HepG2 (cell line): Measurements from ENCODE around the gene OR10A6. TPM values are rescaled to one million over a fixed set of nuclear protein-coding genes. Genes with fewer than 3 reads are reported as not detected.

Experiments used
- GPN1 ChIP-seq: sonication (generic); formaldehyde crosslinking; IDR thresholded peaks from 2 replicates; pipeline ENCODE4 v1.5.1; 2020; ENCODE audit warnings: missing genetic modification reagents, borderline replicate concordance
- NFYC ChIP-seq: IDR thresholded peaks from 2 replicates; pipeline ENCODE4 v1.6.1; 2016; ENCODE audit warnings: missing genetic modification reagents, missing compliant biosample characterization
- ZNF605 ChIP-seq: sonication (generic); formaldehyde crosslinking; IDR thresholded peaks from 2 replicates; pipeline ENCODE4 v1.8.0; 2022; ENCODE audit warnings: mild to moderate bottlenecking, missing genetic modification reagents
- polyA plus RNA-seq, 8 experiments: library from polyadenylated mRNA; depleted of rRNA in 3 of 8; stranded (reverse) in 7 of 8; unstranded in 1 of 8; fragments of >200 nt; fragmentation: Illumina TruSeq in 4 of 8; extraction: Trizol in 4 of 8; gene quantifications; 2 replicates each; pipeline versions ENCODE4 v1.2.1 to v1.2.3, GENCODE V29; 2011 to 2016; ENCODE audit warnings: low read depth in 4 of 8, missing spikeins in 1 of 8, mixed read lengths in 1 of 8; ENCODE audit not compliant: insufficient read depth in 1 of 8
- total RNA-seq, 5 experiments: library from RNA; depleted of rRNA; stranded (reverse); fragments of >200 nt; fragmentation: Illumina TruSeq; extraction: Trizol; gene quantifications; 2 replicates each; pipeline ENCODE4 v1.2.3, GENCODE V29; 2016; ENCODE audit warnings: low read depth in 1 of 5
- TF ChIP-seq, protein P1 (sequence below): sonication (generic); formaldehyde crosslinking; IDR thresholded peaks from 2 replicates; pipeline ENCODE4 v1.5.0; 2020; ENCODE audit warnings: mild to moderate bottlenecking, missing genetic modification reagents, borderline replicate concordance

Gene OR10A6
- total and polyA plus RNA-seq, 2 of the 13 experiments (the other 11 are each of a cell fraction or from before 2014, with no cell fraction given): not detected

DNA sequence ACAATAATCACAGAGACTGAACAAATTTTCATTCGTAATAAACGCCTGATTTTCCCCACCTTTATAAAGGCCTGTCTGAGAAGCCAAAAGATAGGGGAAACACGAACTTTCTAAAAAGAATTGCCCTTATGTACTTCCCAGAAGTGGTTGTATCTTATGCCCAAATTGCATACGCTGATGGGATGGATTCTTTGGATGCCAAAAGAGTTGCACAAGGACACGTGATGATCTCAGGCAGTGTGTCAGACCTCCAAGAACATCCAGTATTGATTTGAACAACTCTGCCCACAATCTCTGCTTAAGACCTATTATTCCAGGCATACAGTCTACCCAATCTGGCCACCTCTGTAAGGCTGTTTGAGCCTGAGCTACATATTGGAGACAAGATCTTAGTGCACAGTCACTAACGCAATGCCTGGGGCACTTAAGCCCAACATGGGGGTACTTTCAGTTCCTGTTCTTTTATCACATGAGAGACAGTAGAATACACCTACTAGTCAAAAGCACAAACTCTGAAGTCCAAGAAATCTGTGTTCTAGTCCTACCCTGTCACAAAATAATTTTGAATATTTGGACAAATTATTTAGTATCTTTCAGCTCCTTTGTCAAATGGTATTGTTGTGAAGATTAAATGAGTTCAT, 38.9 kb downstream of the OR10A6 start (continued):
- TF ChIP-seq, protein P1, sequence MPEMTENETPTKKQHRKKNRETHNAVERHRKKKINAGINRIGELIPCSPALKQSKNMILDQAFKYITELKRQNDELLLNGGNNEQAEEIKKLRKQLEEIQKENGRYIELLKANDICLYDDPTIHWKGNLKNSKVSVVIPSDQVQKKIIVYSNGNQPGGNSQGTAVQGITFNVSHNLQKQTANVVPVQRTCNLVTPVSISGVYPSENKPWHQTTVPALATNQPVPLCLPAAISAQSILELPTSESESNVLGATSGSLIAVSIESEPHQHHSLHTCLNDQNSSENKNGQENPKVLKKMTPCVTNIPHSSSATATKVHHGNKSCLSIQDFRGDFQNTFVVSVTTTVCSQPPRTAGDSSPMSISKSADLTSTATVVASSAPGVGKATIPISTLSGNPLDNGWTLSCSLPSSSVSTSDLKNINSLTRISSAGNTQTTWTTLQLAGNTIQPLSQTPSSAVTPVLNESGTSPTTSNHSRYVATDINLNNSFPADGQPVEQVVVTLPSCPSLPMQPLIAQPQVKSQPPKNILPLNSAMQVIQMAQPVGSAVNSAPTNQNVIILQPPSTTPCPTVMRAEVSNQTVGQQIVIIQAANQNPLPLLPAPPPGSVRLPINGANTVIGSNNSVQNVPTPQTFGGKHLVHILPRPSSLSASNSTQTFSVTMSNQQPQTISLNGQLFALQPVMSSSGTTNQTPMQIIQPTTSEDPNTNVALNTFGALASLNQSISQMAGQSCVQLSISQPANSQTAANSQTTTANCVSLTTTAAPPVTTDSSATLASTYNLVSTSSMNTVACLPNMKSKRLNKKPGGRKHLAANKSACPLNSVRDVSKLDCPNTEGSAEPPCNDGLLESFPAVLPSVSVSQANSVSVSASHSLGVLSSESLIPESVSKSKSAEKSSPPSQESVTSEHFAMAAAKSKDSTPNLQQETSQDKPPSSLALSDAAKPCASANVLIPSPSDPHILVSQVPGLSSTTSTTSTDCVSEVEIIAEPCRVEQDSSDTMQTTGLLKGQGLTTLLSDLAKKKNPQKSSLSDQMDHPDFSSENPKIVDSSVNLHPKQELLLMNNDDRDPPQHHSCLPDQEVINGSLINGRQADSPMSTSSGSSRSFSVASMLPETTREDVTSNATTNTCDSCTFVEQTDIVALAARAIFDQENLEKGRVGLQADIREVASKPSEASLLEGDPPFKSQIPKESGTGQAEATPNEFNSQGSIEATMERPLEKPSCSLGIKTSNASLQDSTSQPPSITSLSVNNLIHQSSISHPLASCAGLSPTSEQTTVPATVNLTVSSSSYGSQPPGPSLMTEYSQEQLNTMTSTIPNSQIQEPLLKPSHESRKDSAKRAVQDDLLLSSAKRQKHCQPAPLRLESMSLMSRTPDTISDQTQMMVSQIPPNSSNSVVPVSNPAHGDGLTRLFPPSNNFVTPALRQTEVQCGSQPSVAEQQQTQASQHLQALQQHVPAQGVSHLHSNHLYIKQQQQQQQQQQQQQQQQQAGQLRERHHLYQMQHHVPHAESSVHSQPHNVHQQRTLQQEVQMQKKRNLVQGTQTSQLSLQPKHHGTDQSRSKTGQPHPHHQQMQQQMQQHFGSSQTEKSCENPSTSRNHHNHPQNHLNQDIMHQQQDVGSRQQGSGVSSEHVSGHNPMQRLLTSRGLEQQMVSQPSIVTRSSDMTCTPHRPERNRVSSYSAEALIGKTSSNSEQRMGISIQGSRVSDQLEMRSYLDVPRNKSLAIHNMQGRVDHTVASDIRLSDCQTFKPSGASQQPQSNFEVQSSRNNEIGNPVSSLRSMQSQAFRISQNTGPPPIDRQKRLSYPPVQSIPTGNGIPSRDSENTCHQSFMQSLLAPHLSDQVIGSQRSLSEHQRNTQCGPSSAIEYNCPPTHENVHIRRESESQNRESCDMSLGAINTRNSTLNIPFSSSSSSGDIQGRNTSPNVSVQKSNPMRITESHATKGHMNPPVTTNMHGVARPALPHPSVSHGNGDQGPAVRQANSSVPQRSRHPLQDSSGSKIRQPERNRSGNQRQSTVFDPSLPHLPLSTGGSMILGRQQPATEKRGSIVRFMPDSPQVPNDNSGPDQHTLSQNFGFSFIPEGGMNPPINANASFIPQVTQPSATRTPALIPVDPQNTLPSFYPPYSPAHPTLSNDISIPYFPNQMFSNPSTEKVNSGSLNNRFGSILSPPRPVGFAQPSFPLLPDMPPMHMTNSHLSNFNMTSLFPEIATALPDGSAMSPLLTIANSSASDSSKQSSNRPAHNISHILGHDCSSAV (CRISPR knock-in tag): no peak
- TF ChIP-seq NFYC (CRISPR knock-in tag) (no peak), ZNF605 (no peak), GPN1 (CRISPR knock-in tag) (no peak)
